ENCODE data around the gene KCNK6.
"Not testable (repeated sequence)": the region's sequence is repeated elsewhere in the genome, so short reads cannot be mapped to it uniquely, and the experiment has no call there.

KCNK6 gene

GRCh38 chr19:38362946-38363688 lies 43.5 kb downstream of the KCNK6 start:
- FAIRE-seq: not testable (repeated sequence)

GRCh38 chr19:38367041-38367440 lies 47.4 kb downstream of the KCNK6 start:
- FAIRE-seq: no peak

- no peak for FAIRE-seq
Observed at GRCh38 chr19:38369584-38369983, 49.9 kb downstream of the KCNK6 start.

GRCh38 chr19:38370299-38370698 lies 50.7 kb downstream of the KCNK6 start:
- FAIRE-seq: no peak

GRCh38 chr19:38371081-38371480 lies 51.4 kb downstream of the KCNK6 start:
- FAIRE-seq: no peak

GRCh38 chr19:38373907-38374331 lies 54.3 kb downstream of the KCNK6 start:
- no peak for FAIRE-seq

GRCh38 chr19:38374332-38375097 lies 54.9 kb downstream of the KCNK6 start, which contains the start of gene PSMD8:
TSS of gene PSMD8 (plus strand) at chr19:38374571. CDS start at chr19:38374602, 31 bp downstream.
- FAIRE-seq: peak; percentile 82

- no peak for FAIRE-seq
Observed at GRCh38 chr19:38375098-38375493, 55.5 kb downstream of the KCNK6 start.

GRCh38 chr19:38375748-38376147 lies 56.1 kb downstream of the KCNK6 start:
- no peak for FAIRE-seq

GRCh38 chr19:38376576-38376975 lies 56.9 kb downstream of the KCNK6 start:
- FAIRE-seq: no peak

GRCh38 chr19:38377052-38377451 lies 57.4 kb downstream of the KCNK6 start:
- no peak for FAIRE-seq

GRCh38 chr19:38378866-38379265 lies 59.2 kb downstream of the KCNK6 start:
- no peak for FAIRE-seq

- no peak for FAIRE-seq
Observed at GRCh38 chr19:38381138-38381537, 61.5 kb downstream of the KCNK6 start.
